B cell (primary cell): ENCODE measurements around the gene PTPRG. TPM values are rescaled to one million over a fixed set of nuclear protein-coding genes. Genes with fewer than 3 reads are reported as not detected.

Experiments
- ATAC-seq: fragments of 200-7000 bp; cut with Tn5 transposase; one replicate; pipeline ENCODE4 v1.10.0; 2021; ENCODE audit warnings: low read depth, mild to moderate bottlenecking, moderate number of reproducible peaks, moderate library complexity
- CTCF ChIA-PET: fragments of 350-600 bp; sonication (Branson Sonifier 250); formaldehyde crosslinking; loops from one replicate; lab custom pipeline; 2021; ENCODE audit warnings: antibody characterized with exemption, inconsistent platforms; lab: Charles Lee
- POLR2A ChIA-PET: fragments of 350-600 bp; sonication (Branson Sonifier 250); formaldehyde crosslinking; loops from one replicate; lab custom pipeline; 2021; ENCODE audit warnings: antibody characterized with exemption; lab: Charles Lee
- DNase-seq: peaks from one replicate; pipeline ENCODE4 v3.0.0; 2013
- H2AFZ ChIP-seq: 2 replicates; pipeline ENCODE4 v1.6.1; 2012; ENCODE audit warnings: mild to moderate bottlenecking, low read depth, low read length; ENCODE audit not compliant: insufficient read depth, poor library complexity, severe bottlenecking
- H3K27ac ChIP-seq, 2 donors: 1 replicate in 1 of 2; 2 replicates in 1 of 2; pipeline ENCODE4 v1.5.1; 2012 to 2013; ENCODE audit warnings: low read length in 2 of 2, mild to moderate bottlenecking in 2 of 2, moderate library complexity in 1 of 2
- H3K27me3 ChIP-seq, 4 experiments: fragments of 200-600 bp in 1 of 4; sonication (generic) in 1 of 4; replicated peaks in 1 of 4; 1 replicate in 2 of 4; 2 replicates in 2 of 4; pipeline versions ENCODE4 v1.6.1 to v1.7.0; 2013 to 2016; ENCODE audit warnings: low read length in 3 of 4, mild to moderate bottlenecking in 2 of 4, mixed read lengths in 1 of 4, moderate library complexity in 1 of 4; ENCODE audit not compliant: insufficient read depth in 4 of 4, control insufficient read depth in 3 of 4; ENCODE audit errors: control extremely low read depth in 1 of 4
- H3K36me3 ChIP-seq, 2 experiments: replicated peaks in 1 of 2; 1 replicate in 1 of 2; 2 replicates in 1 of 2; pipeline versions ENCODE4 v1.6.1 to v1.7.1; 2013; ENCODE audit warnings: low read length in 1 of 2; ENCODE audit not compliant: insufficient read depth in 2 of 2, control insufficient read depth in 1 of 2; ENCODE audit errors: control extremely low read depth in 1 of 2, extremely low read depth in 1 of 2
- H3K4me1 ChIP-seq, 2 donors: fragments of 200-600 bp in 1 of 2; sonication (generic) in 1 of 2; 1 replicate in 1 of 2; 2 replicates in 1 of 2; pipeline versions ENCODE4 v1.5.1 to v1.6.1; 2013 to 2017; ENCODE audit warnings: low read length in 2 of 2; ENCODE audit not compliant: control insufficient read depth in 2 of 2, insufficient read depth in 2 of 2
- H3K4me2 ChIP-seq: replicated peaks from 2 replicates; pipeline ENCODE3; 2012; ENCODE audit warnings: mild to moderate bottlenecking, low read depth, low read length; ENCODE audit not compliant: poor library complexity, severe bottlenecking
- H3K4me3 ChIP-seq, 5 experiments: fragments of 200-600 bp in 1 of 5; sonication (generic) in 1 of 5; 1 replicate in 3 of 5; 2 replicates in 2 of 5; pipeline versions ENCODE4 v1.5.1 to v1.7.0; 2011 to 2016; ENCODE audit warnings: low read length in 4 of 5, mild to moderate bottlenecking in 4 of 5, low read depth in 2 of 5, control low read depth in 1 of 5, moderate library complexity in 1 of 5; ENCODE audit not compliant: insufficient read depth in 1 of 5; ENCODE audit errors: control extremely low read depth in 1 of 5, extremely low read depth in 1 of 5
- H3K79me2 ChIP-seq: fragments of 200-600 bp; sonication (generic); one replicate; pipeline ENCODE4 v1.6.0; 2016; ENCODE audit warnings: low read length; ENCODE audit not compliant: control insufficient read depth, insufficient read depth
- H3K9ac ChIP-seq: fragments of 200-600 bp; sonication (generic); 2 replicates; pipeline ENCODE4 v1.6.1; 2017; ENCODE audit warnings: mild to moderate bottlenecking, low read length, moderate library complexity
- H3K9me3 ChIP-seq, 3 donors: one replicate each; pipeline versions ENCODE4 v1.6.1 to v1.7.1; 2013; ENCODE audit warnings: low read length in 2 of 3; ENCODE audit not compliant: control insufficient read depth in 2 of 3, insufficient read depth in 1 of 3; ENCODE audit errors: control extremely low read depth in 1 of 3
- H4K20me1 ChIP-seq: 2 replicates; pipeline ENCODE4 v1.6.0; 2012; ENCODE audit warnings: mild to moderate bottlenecking, low read length; ENCODE audit not compliant: insufficient read depth, control insufficient read depth, poor library complexity, severe bottlenecking
- H3K27ac Mint-ChIP-seq: one replicate; pipeline ENCODE4 v1.8.0; 2021; ENCODE audit warnings: mixed read lengths
- H3K27me3 Mint-ChIP-seq: one replicate; pipeline ENCODE4 v1.8.0; 2021; ENCODE audit warnings: mixed read lengths
- H3K4me1 Mint-ChIP-seq: one replicate; pipeline ENCODE4 v1.8.0; 2021; ENCODE audit warnings: mixed read lengths
- H3K4me3 Mint-ChIP-seq: one replicate; pipeline ENCODE4 v1.8.0; 2021; ENCODE audit warnings: mixed read lengths
- H3K9me3 Mint-ChIP-seq: one replicate; pipeline ENCODE4 v1.8.0; 2022; ENCODE audit warnings: mixed read lengths; ENCODE audit not compliant: insufficient read depth
- EZH2 ChIP-seq: IDR thresholded peaks from 2 replicates; pipeline ENCODE4 v1.6.1; 2012; ENCODE audit warnings: borderline replicate concordance, low read depth, mild to moderate bottlenecking, moderate library complexity, low read length; ENCODE audit not compliant: insufficient read depth, poor library complexity, severe bottlenecking
- WGBS: methylation state at CpG from one replicate; pipeline ENCODE4 v1.1.5; 2013; ENCODE audit warnings: missing lambda C conversion rate; ENCODE audit not compliant: insufficient coverage; 5-methylcytosine and 5-hydroxymethylcytosine counted together
- intact Hi-C: fragments of 100-400 bp; cut with micrococcal nuclease; formaldehyde crosslinking; loops from one replicate; pipeline ENCODE4 v1.10.0; 2022
- polyA plus RNA-seq: library from polyadenylated mRNA; depleted of rRNA; stranded (reverse); fragments of >200 nt; gene quantifications from 2 replicates; pipeline ENCODE4 v1.2.3, GENCODE V29; 2012
- total RNA-seq, 2 donors: library from RNA; stranded (reverse); fragments of 120-200 nt in 1 of 2; gene quantifications; 1 replicate in 1 of 2; 2 replicates in 1 of 2; pipeline versions ENCODE4 v1.2.3 to v1.2.4, GENCODE V29; 2013 to 2022
- TF ChIP-seq, protein P1 (sequence below): fragments of 200-600 bp; IDR thresholded peaks from one replicate; pipeline ENCODE4 v1.8.0; 2022; ENCODE audit warnings: antibody characterized with exemption, mild to moderate bottlenecking

Gene PTPRG
- total and polyA plus RNA-seq, 2 donors (not counting 1 experiment from before 2014, with no cell fraction given) = 0.12 to 1.3 TPM

- POLR2A ChIA-PET = no interaction called here
- H3K27me3 Mint-ChIP-seq = no peaks in the 10 kb centered on the region
Measured at GRCh38 chr3:62277986-62278385, 716.6 kb downstream of the PTPRG start.

DNA sequence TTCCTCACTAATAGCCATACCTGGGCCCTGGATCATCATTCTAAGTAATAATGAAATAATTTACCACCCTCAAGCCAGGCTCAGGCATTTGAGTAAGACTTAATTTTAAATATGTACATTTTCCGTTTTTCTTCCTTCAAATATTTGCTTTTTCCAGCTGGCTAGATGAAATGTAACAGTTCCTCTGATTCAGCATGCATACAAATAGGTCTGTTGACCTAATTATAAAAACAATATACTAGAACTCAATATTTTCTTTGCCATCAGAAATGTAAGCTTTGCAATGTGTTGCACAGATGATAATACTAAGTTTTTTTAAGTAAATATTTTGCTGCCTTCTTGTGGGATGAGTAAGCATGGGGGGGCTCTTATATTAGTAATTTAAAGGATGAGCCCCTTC lies 720.4 kb downstream of the PTPRG start:
- H2AFZ ChIP-seq = no peak overlapping the region
- no peak overlapping the region for H3K9ac ChIP-seq
- Mint-ChIP-seq H3K27ac (no peak overlapping the region), H3K4me3 (no peak overlapping the region), H3K9me3 (no peaks in the 10 kb centered on the region), H3K27me3 (no peaks in the 10 kb centered on the region), H3K4me1 (no peaks in the 10 kb centered on the region)
- TF ChIP-seq, protein P1, sequence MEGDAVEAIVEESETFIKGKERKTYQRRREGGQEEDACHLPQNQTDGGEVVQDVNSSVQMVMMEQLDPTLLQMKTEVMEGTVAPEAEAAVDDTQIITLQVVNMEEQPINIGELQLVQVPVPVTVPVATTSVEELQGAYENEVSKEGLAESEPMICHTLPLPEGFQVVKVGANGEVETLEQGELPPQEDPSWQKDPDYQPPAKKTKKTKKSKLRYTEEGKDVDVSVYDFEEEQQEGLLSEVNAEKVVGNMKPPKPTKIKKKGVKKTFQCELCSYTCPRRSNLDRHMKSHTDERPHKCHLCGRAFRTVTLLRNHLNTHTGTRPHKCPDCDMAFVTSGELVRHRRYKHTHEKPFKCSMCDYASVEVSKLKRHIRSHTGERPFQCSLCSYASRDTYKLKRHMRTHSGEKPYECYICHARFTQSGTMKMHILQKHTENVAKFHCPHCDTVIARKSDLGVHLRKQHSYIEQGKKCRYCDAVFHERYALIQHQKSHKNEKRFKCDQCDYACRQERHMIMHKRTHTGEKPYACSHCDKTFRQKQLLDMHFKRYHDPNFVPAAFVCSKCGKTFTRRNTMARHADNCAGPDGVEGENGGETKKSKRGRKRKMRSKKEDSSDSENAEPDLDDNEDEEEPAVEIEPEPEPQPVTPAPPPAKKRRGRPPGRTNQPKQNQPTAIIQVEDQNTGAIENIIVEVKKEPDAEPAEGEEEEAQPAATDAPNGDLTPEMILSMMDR = no peak
- TF ChIP-seq EZH2 = no peak
- ChIA-PET CTCF (no interaction called here), POLR2A (no interaction called here)
- no peaks in the 10 kb centered on the region for H3K4me1 ChIP-seq
- peaks cover 0 to 1% (median 0%) of the 10 kb centered on the region in 3 donors for H3K9me3 ChIP-seq
- H3K79me2 ChIP-seq = no peaks in the 10 kb centered on the region
- H4K20me1 ChIP-seq = no peaks in the 10 kb centered on the region
- H3K27me3 ChIP-seq = no peaks in the 10 kb centered on the region
- H3K36me3 ChIP-seq = no peaks in the 10 kb centered on the region
- ATAC-seq (no peak), DNase-seq (no peak)
- H3K4me2 ChIP-seq = no peak overlapping the region
- intact Hi-C loops = no loop called here
- no peak overlapping the region for H3K4me3 ChIP-seq
- 80% methylated on average over 1 of the region's 1 CpG for WGBS
- H3K27ac ChIP-seq = no peak overlapping the region

More at GRCh38 chr3:62277986-62278385, 716.6 kb downstream of the PTPRG start:
- Histone ChIP-seq H2AFZ (no peak overlapping the region), H3K4me3 (no peak overlapping the region), H3K36me3 (no peaks in the 10 kb centered on the region), H3K27ac (no peak overlapping the region), H3K9me3 (peaks cover 0 to 2% (median 0%) of the 10 kb centered on the region in 3 donors), H3K9ac (no peak overlapping the region), H3K4me1 (no peaks in the 10 kb centered on the region), H3K4me2 (no peak overlapping the region), H3K79me2 (no peaks in the 10 kb centered on the region), H3K27me3 (no peaks in the 10 kb centered on the region), H4K20me1 (no peaks in the 10 kb centered on the region)
- DNase-seq (no peak), ATAC-seq (no peak)
- H3K4me3 Mint-ChIP-seq = no peak overlapping the region
- CTCF ChIA-PET = no interaction called here
- no peaks in the 10 kb centered on the region for H3K4me1 Mint-ChIP-seq
- no peaks in the 10 kb centered on the region for H3K9me3 Mint-ChIP-seq
- TF ChIP-seq, protein P1 = no peak
- TF ChIP-seq EZH2 = no peak
- intact Hi-C loops = no loop called here
- H3K27ac Mint-ChIP-seq = no peak overlapping the region
